IMR-90 (cell line): ENCODE measurements around the gene RAD51B.

ENCODE experiments used
- CEBPB ChIP-seq: IDR thresholded peaks from 2 replicates; pipeline ENCODE4 v1.6.1; 2012; ENCODE audit warnings: low read depth, low read length, improper control_type of control experiment
- CHD1 ChIP-seq: IDR thresholded peaks from 2 replicates; pipeline ENCODE4 v1.6.1; 2012; ENCODE audit warnings: low read depth, low read length, improper control_type of control experiment
- FOS ChIP-seq: fragments of 150-350 bp; IDR thresholded peaks from 2 replicates; pipeline ENCODE4 v1.6.1; 2016; ENCODE audit warnings: low read depth, low read length
- MAFK ChIP-seq: IDR thresholded peaks from 2 replicates; pipeline ENCODE4 v1.6.1; 2012; ENCODE audit warnings: low read depth, low read length, improper control_type of control experiment
- MAZ ChIP-seq: IDR thresholded peaks from 2 replicates; pipeline ENCODE4 v1.6.1; 2012; ENCODE audit warnings: low read depth, mild to moderate bottlenecking, low read length, improper control_type of control experiment, moderate library complexity, borderline replicate concordance
- NFE2L2 ChIP-seq: fragments of 150-350 bp; IDR thresholded peaks from 2 replicates; pipeline ENCODE4 v1.6.1; 2016; ENCODE audit warnings: low read depth, mild to moderate bottlenecking, low read length
- POLR2A ChIP-seq: IDR thresholded peaks from 2 replicates; pipeline ENCODE4 v1.6.1; 2012; ENCODE audit warnings: mild to moderate bottlenecking, low read depth, low read length
- RAD21 ChIP-seq: IDR thresholded peaks from 2 replicates; pipeline ENCODE4 v1.6.1; 2012; ENCODE audit warnings: low read length, improper control_type of control experiment
- RCOR1 ChIP-seq: IDR thresholded peaks from 2 replicates; pipeline ENCODE4 v1.6.1; 2012; ENCODE audit warnings: mild to moderate bottlenecking, low read length, improper control_type of control experiment; ENCODE audit not compliant: insufficient replicate concordance
- RFX5 ChIP-seq: IDR thresholded peaks from 2 replicates; pipeline ENCODE4 v1.8.0; 2012; ENCODE audit warnings: low read depth, mild to moderate bottlenecking, low read length, moderate library complexity
- SMC3 ChIP-seq: fragments of 150-350 bp; IDR thresholded peaks from 2 replicates; pipeline ENCODE4 v1.6.1; 2016; ENCODE audit warnings: low read depth, mild to moderate bottlenecking, antibody characterized with exemption, low read length, moderate library complexity
- TF ChIP-seq, protein P1 (sequence below): conservative IDR thresholded peaks from 2 replicates; pipeline ENCODE4 v1.5.1; 2012; ENCODE audit warnings: mild to moderate bottlenecking, low read depth, low read length, improper control_type of control experiment
- TF ChIP-seq, protein P2 (sequence below): fragments of 150-350 bp; IDR thresholded peaks from 2 replicates; pipeline ENCODE4 v1.6.1; 2017; ENCODE audit warnings: mild to moderate bottlenecking, antibody characterized with exemption, low read length, low read depth

DNA sequence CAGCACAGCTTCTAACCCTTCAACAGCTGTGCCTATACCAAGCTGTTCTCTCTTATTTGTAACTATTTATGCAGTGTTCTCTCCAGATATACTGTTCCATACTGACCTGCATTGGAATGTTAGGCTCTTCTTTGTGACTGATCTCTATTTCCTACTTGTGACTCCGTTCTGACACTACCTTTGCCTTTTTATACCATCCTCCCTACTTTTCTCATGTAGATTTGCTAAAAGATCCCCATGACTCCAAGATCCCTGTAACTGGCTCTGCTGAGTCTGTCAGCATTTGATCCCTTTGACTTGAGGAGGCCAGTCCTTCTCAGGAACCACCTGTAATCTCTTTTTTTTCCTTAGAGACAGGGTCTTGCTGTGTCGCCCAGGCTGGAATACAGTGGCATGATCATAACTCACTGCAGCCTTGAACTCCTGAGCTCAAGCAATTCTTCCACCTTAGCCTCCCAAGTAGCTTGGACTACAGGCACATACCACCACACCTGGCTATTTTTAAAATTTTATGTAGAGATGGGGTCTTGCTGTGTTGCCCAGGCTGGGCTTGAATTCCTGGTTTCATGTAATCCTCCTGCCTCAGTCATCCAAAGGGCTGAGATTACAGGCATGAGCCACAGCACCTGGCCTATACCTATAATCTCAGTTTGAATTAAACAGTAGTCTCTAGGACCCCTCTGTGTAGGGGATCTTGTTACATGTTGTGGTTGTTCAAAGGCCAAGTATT, 605.0 kb downstream of the RAD51B start:
- TF ChIP-seq RCOR1 (no peak), POLR2A (no peak), RAD21 (no peak), FOS (no peak), MAFK (no peak), SMC3 (no peak), MAZ (no peak), CEBPB (no peak), RFX5 (no peak), CHD1 (no peak), NFE2L2 (no peak)
- TF ChIP-seq, protein P1, sequence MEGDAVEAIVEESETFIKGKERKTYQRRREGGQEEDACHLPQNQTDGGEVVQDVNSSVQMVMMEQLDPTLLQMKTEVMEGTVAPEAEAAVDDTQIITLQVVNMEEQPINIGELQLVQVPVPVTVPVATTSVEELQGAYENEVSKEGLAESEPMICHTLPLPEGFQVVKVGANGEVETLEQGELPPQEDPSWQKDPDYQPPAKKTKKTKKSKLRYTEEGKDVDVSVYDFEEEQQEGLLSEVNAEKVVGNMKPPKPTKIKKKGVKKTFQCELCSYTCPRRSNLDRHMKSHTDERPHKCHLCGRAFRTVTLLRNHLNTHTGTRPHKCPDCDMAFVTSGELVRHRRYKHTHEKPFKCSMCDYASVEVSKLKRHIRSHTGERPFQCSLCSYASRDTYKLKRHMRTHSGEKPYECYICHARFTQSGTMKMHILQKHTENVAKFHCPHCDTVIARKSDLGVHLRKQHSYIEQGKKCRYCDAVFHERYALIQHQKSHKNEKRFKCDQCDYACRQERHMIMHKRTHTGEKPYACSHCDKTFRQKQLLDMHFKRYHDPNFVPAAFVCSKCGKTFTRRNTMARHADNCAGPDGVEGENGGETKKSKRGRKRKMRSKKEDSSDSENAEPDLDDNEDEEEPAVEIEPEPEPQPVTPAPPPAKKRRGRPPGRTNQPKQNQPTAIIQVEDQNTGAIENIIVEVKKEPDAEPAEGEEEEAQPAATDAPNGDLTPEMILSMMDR = no peak
- TF ChIP-seq, protein P2, sequence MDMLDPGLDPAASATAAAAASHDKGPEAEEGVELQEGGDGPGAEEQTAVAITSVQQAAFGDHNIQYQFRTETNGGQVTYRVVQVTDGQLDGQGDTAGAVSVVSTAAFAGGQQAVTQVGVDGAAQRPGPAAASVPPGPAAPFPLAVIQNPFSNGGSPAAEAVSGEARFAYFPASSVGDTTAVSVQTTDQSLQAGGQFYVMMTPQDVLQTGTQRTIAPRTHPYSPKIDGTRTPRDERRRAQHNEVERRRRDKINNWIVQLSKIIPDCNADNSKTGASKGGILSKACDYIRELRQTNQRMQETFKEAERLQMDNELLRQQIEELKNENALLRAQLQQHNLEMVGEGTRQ = no peak
